ENCODE results near the gene LUZP2.

Gene LUZP2

GRCh38 chr11:24687531-24688147 is 190.8 kb downstream of the LUZP2 start:
- no peak for DNase-seq (ENCODE audit: low spot score)
- no peak overlapping the region for H3K27ac ChIP-seq
- TF ChIP-seq CTCF (IDR thresholded peaks at IDR 0.05), result no peak
- no peak overlapping the region for H3K4me3 ChIP-seq

- Histone ChIP-seq H3K27ac (no peak overlapping the region), H3K4me3 (no peak overlapping the region)
- TF ChIP-seq CTCF (IDR thresholded peaks at IDR 0.05), result no peak
- DNase-seq (ENCODE audit: low spot score), result no peak
These were observed 192.1 kb downstream of the LUZP2 start for GRCh38 chr11:24688981-24689380.

GRCh38 chr11:24697522-24698111 is 200.8 kb downstream of the LUZP2 start:
- no peak overlapping the region for H3K4me3 ChIP-seq
- no peak for DNase-seq (ENCODE audit: low spot score)
- no peak for TF ChIP-seq CTCF (IDR thresholded peaks at IDR 0.05)
- H3K27ac ChIP-seq, result no peak overlapping the region

GRCh38 chr11:24704716-24705115 is 207.9 kb downstream of the LUZP2 start:
- Histone ChIP-seq H3K4me3 (no peak overlapping the region), H3K27ac (no peak overlapping the region)
- DNase-seq (ENCODE audit: low spot score), result no peak
- no peak for TF ChIP-seq CTCF (IDR thresholded peaks at IDR 0.05)

- TF ChIP-seq CTCF (IDR thresholded peaks at IDR 0.05), result no peak
- no peak for DNase-seq (ENCODE audit: low spot score)
- H3K27ac ChIP-seq, result no peak overlapping the region
- no peak overlapping the region for H3K4me3 ChIP-seq
These were observed 208.6 kb downstream of the LUZP2 start for GRCh38 chr11:24705474-24705873.

GRCh38 chr11:24708616-24709015 is 211.8 kb downstream of the LUZP2 start:
- Histone ChIP-seq H3K4me3 (no peak overlapping the region), H3K27ac (no peak overlapping the region)
- no peak for DNase-seq (ENCODE audit: low spot score)
- TF ChIP-seq CTCF (IDR thresholded peaks at IDR 0.05), result no peak

GRCh38 chr11:24709928-24710565 is 213.2 kb downstream of the LUZP2 start:
- no peak overlapping the region for H3K4me3 ChIP-seq
- H3K27ac ChIP-seq, result no peak overlapping the region
- TF ChIP-seq CTCF (IDR thresholded peaks at IDR 0.05), result no peak
- DNase-seq (ENCODE audit: low spot score), result no peak

Data from coronary artery (tissue), 2 donors.